ENCODE results near the gene CNTNAP5.

Gene CNTNAP5

DNA sequence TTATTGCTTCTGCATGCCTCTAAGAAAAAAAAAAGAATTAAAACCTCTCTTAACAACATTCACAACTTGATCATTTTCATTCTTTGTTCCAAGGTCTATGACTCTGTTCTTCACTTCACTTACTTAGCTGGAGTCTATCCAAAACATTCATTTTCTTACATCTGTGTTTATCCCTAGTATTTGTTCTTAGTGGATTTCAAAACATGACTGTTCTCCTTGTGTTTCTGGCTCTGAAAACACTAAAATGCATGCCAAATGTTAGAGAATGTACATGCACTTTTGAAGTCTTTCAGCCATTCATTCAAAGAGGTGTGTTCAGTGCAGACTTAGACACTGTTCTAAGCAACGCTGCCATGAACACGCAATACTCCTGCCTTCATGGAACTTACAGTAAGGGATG lies 138.8 kb downstream of the CNTNAP5 start:
- ChIA-PET CTCF (no interaction called here), POLR2A (no interaction called here)
- DNase-seq (ENCODE audit: extremely low spot score): no peak
- TF ChIP-seq, protein P1, sequence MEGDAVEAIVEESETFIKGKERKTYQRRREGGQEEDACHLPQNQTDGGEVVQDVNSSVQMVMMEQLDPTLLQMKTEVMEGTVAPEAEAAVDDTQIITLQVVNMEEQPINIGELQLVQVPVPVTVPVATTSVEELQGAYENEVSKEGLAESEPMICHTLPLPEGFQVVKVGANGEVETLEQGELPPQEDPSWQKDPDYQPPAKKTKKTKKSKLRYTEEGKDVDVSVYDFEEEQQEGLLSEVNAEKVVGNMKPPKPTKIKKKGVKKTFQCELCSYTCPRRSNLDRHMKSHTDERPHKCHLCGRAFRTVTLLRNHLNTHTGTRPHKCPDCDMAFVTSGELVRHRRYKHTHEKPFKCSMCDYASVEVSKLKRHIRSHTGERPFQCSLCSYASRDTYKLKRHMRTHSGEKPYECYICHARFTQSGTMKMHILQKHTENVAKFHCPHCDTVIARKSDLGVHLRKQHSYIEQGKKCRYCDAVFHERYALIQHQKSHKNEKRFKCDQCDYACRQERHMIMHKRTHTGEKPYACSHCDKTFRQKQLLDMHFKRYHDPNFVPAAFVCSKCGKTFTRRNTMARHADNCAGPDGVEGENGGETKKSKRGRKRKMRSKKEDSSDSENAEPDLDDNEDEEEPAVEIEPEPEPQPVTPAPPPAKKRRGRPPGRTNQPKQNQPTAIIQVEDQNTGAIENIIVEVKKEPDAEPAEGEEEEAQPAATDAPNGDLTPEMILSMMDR (IDR thresholded peaks at IDR 0.05; ENCODE audit: control extremely low read depth, extremely low read depth, low read depth, missing control alignments): no peak

DNA sequence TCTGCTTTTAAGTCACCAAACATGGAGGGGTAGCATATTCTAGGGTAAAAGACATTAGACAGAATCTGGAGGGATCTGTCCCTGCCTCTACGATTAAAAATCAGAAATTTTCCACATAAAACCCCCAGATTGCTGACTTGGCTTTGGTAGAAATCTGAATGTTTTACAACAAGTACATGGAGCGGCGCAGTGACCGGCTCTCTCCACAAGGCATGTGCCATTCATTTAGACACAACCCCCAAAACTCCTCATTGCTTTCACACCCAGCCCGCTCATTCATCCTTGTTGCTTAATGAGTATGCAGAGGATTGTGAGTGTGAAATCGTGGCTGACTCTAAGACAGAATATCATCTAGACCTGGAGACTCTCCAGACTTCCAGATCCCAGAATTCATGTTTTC lies 140.6 kb downstream of the CNTNAP5 start:
- ChIA-PET CTCF (no interaction called here), POLR2A (no interaction called here)
- DNase-seq (ENCODE audit: extremely low spot score): no peak
- TF ChIP-seq, protein P1 (IDR thresholded peaks at IDR 0.05; ENCODE audit: control extremely low read depth, extremely low read depth, low read depth, missing control alignments): no peak

GRCh38 chr2:124171472-124172063 lies 146.5 kb downstream of the CNTNAP5 start:
- ChIA-PET POLR2A (no interaction called here), CTCF (interaction anchor here (0.8 kb wide), 1 partner anchor 18 kb away, joined by 3 read pairs; no protein-coding TSS in a partner anchor)
- DNase-seq (ENCODE audit: extremely low spot score): no peak
- TF ChIP-seq, protein P1 (IDR thresholded peaks at IDR 0.05; ENCODE audit: control extremely low read depth, extremely low read depth, low read depth, missing control alignments): no peak

GRCh38 chr2:124178719-124179118 lies 153.6 kb downstream of the CNTNAP5 start:
- no peak for DNase-seq (ENCODE audit: extremely low spot score)
- ChIA-PET CTCF (no interaction called here), POLR2A (no interaction called here)
- TF ChIP-seq, protein P1 (IDR thresholded peaks at IDR 0.05; ENCODE audit: control extremely low read depth, extremely low read depth, low read depth, missing control alignments): no peak

DNA sequence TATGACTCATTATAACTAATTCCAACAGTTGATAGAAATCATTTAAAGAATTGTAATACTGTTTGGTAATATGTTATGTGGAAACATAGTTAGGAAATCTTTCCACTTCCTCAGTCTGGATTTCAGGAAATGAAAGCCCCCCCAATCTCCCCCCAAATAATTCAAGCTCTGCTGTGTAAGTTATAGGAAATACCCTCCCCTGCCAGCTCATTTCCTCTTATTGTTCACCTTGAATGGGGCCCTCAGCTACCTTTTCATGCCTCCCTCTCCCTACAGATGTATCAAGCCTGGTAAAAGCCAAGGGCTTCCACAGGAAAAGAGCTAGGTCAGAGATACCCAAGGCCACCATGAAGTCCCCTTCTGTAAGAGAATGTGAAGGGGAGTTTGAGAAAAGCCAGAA lies 155.5 kb downstream of the CNTNAP5 start:
- DNase-seq (ENCODE audit: extremely low spot score): no peak
- CTCF ChIA-PET: no interaction called here
- TF ChIP-seq, protein P1 (IDR thresholded peaks at IDR 0.05; ENCODE audit: control extremely low read depth, extremely low read depth, low read depth, missing control alignments): no peak

DNA sequence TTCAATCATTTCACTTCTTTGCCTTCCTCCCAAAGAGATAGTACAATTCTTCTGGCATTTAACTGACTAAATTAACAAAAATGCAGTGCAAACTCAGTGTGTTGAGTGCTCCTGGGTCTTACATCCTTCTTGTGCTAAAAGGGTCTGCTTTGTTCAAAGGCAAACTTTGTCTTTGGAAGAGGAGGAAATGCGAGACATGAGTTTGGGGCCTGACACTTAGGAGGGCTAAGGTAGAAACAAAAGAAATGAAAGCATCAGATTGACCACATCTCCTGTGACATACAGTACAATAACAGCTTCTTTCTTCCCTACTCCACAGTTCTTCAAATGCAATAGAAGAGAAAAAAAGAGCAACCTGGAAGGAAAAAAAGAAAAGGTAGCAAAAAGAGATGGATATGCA lies 161.7 kb downstream of the CNTNAP5 start:
- POLR2A ChIA-PET: no interaction called here
- TF ChIP-seq, protein P1 (IDR thresholded peaks at IDR 0.05; ENCODE audit: control extremely low read depth, extremely low read depth, low read depth, missing control alignments): no peak
- DNase-seq (ENCODE audit: extremely low spot score): no peak
- CTCF ChIA-PET: no interaction called here

More for the DNA sequence above, 155.5 kb downstream of the CNTNAP5 start:
- POLR2A ChIA-PET: no interaction called here

DNA sequence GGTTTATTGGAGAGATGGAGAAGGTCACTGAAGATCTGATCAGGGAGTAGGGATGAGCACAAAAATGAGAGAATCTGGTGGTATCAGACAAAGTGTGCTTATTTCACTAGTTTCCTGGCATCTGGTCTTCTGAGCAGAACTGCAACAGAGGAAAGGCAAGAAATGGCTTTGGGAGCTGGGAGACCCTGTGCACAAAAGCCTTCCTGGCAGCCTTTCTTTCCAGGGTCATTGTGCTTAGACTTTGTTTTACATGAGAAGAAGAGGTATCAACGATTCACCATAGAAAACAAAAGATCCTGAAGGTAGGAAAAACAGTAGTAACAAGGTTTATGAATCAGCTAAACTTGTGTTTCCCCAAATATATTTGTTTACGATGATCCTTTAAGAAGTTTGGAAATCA lies 162.9 kb downstream of the CNTNAP5 start:
- POLR2A ChIA-PET: no interaction called here
- DNase-seq (ENCODE audit: extremely low spot score): no peak
- TF ChIP-seq, protein P1 (IDR thresholded peaks at IDR 0.05; ENCODE audit: control extremely low read depth, extremely low read depth, low read depth, missing control alignments): no peak
- CTCF ChIA-PET: no interaction called here

Measured in GM10248 (cell line).